ENCODE results near the gene SPCS2.

SPCS2 gene

GRCh38 chr11:74932797-74933196 lies 16.3 kb upstream of the SPCS2 start:
- ChIA-PET CTCF (no interaction called here), POLR2A (interaction anchor here (0.8 kb wide), 1 partner anchor 16 kb away, joined by 4 read pairs; the partner anchor contains the start of genes SPCS2 and XRRA1)
- no peak for DNase-seq (ENCODE audit: extremely low spot score)
- TF ChIP-seq FOXA1 (IDR thresholded peaks at IDR 0.05) (no peak), PKNOX1 (IDR thresholded peaks at IDR 0.05) (no peak), SP1 (IDR thresholded peaks at IDR 0.05) (no peak), FOXK2 (IDR thresholded peaks at IDR 0.05) (no peak), SUZ12 (IDR thresholded peaks at IDR 0.05) (no peak), HDGF (IDR thresholded peaks at IDR 0.05; ENCODE audit: borderline replicate concordance) (no peak), BHLHE40 (IDR thresholded peaks at IDR 0.05; ENCODE audit: borderline replicate concordance) (no peak), FOXM1 (IDR thresholded peaks at IDR 0.05; ENCODE audit: borderline replicate concordance) (no peak), ZNF384 (IDR thresholded peaks at IDR 0.05) (no peak), CTBP1 (IDR thresholded peaks at IDR 0.05; ENCODE audit: borderline replicate concordance) (no peak), ARNT (IDR thresholded peaks at IDR 0.05) (no peak), L3MBTL2 (conservative IDR thresholded peaks at IDR 0.05) (no peak), TARDBP (IDR thresholded peaks at IDR 0.05) (no peak)

GRCh38 chr11:74933765-74934164 lies 15.3 kb upstream of the SPCS2 start:
- TF ChIP-seq CTBP1 (IDR thresholded peaks at IDR 0.05; ENCODE audit: borderline replicate concordance) (no peak), L3MBTL2 (conservative IDR thresholded peaks at IDR 0.05) (no peak), FOXK2 (IDR thresholded peaks at IDR 0.05) (no peak), PKNOX1 (IDR thresholded peaks at IDR 0.05) (no peak), ELF4 (IDR thresholded peaks at IDR 0.05) (no peak), BHLHE40 (IDR thresholded peaks at IDR 0.05; ENCODE audit: borderline replicate concordance) (no peak), LEF1 (IDR thresholded peaks at IDR 0.05; ENCODE audit: borderline replicate concordance) (no peak), ARNT (IDR thresholded peaks at IDR 0.05) (no peak), ZNF384 (IDR thresholded peaks at IDR 0.05) (no peak), SUZ12 (IDR thresholded peaks at IDR 0.05) (no peak), FOXM1 (IDR thresholded peaks at IDR 0.05; ENCODE audit: borderline replicate concordance) (no peak), HDGF (IDR thresholded peaks at IDR 0.05; ENCODE audit: borderline replicate concordance) (no peak)
- CTCF ChIA-PET = no interaction called here
- DNase-seq (ENCODE audit: extremely low spot score) = no peak
- POLR2A ChIA-PET = interaction anchor here (0.9 kb wide), 1 partner anchor 55 kb away, joined by 3 read pairs; no protein-coding TSS in a partner anchor

GRCh38 chr11:74935285-74935684 lies 13.8 kb upstream of the SPCS2 start:
- CTCF ChIA-PET = no interaction called here
- POLR2A ChIA-PET = no interaction called here
- TF ChIP-seq FOXA1 (IDR thresholded peaks at IDR 0.05) (no peak), FOXK2 (IDR thresholded peaks at IDR 0.05) (no peak), SUZ12 (IDR thresholded peaks at IDR 0.05) (no peak), BHLHE40 (IDR thresholded peaks at IDR 0.05; ENCODE audit: borderline replicate concordance) (no peak), LEF1 (IDR thresholded peaks at IDR 0.05; ENCODE audit: borderline replicate concordance) (no peak), FOXM1 (IDR thresholded peaks at IDR 0.05; ENCODE audit: borderline replicate concordance) (no peak), ARNT (IDR thresholded peaks at IDR 0.05) (no peak), ELF4 (IDR thresholded peaks at IDR 0.05) (no peak), CTBP1 (IDR thresholded peaks at IDR 0.05; ENCODE audit: borderline replicate concordance) (no peak), TARDBP (IDR thresholded peaks at IDR 0.05) (no peak), ZNF384 (IDR thresholded peaks at IDR 0.05) (no peak), HDGF (IDR thresholded peaks at IDR 0.05; ENCODE audit: borderline replicate concordance) (no peak), L3MBTL2 (conservative IDR thresholded peaks at IDR 0.05) (no peak)
- no peak for DNase-seq (ENCODE audit: extremely low spot score)

GRCh38 chr11:74936087-74936486 lies 13.0 kb upstream of the SPCS2 start:
- POLR2A ChIA-PET = no interaction called here
- DNase-seq (ENCODE audit: extremely low spot score) = no peak
- CTCF ChIA-PET = no interaction called here
- TF ChIP-seq ELF4 (IDR thresholded peaks at IDR 0.05) (no peak), BHLHE40 (IDR thresholded peaks at IDR 0.05; ENCODE audit: borderline replicate concordance) (no peak), FOXA1 (IDR thresholded peaks at IDR 0.05) (no peak), TARDBP (IDR thresholded peaks at IDR 0.05) (no peak), SP1 (IDR thresholded peaks at IDR 0.05) (no peak), ZNF384 (IDR thresholded peaks at IDR 0.05) (no peak), ARNT (IDR thresholded peaks at IDR 0.05) (no peak), HDGF (IDR thresholded peaks at IDR 0.05; ENCODE audit: borderline replicate concordance) (no peak)

- ChIA-PET CTCF (no interaction called here), POLR2A (no interaction called here)
- TF ChIP-seq SP1 (IDR thresholded peaks at IDR 0.05) (no peak), CTBP1 (IDR thresholded peaks at IDR 0.05; ENCODE audit: borderline replicate concordance) (no peak), LEF1 (IDR thresholded peaks at IDR 0.05; ENCODE audit: borderline replicate concordance) (no peak), ARNT (IDR thresholded peaks at IDR 0.05) (no peak), ELF4 (IDR thresholded peaks at IDR 0.05) (no peak), NFRKB (IDR thresholded peaks at IDR 0.05) (no peak)
These were observed 12.1 kb upstream of the SPCS2 start for GRCh38 chr11:74936976-74937375.

GRCh38 chr11:74937696-74938475 lies 11.2 kb upstream of the SPCS2 start:
- ChIA-PET POLR2A (no interaction called here), CTCF (interaction anchor here (0.8 kb wide), 1 partner anchor 85 kb away, joined by 3 read pairs; no protein-coding TSS in a partner anchor)
- no peak for DNase-seq (ENCODE audit: extremely low spot score)
- no peak for TF ChIP-seq NFRKB (IDR thresholded peaks at IDR 0.05)
- no peak for TF ChIP-seq FOXA1 (IDR thresholded peaks at IDR 0.05)
- TF ChIP-seq HDGF (IDR thresholded peaks at IDR 0.05; ENCODE audit: borderline replicate concordance) = no peak
- TF ChIP-seq SUZ12 (IDR thresholded peaks at IDR 0.05) = no peak
- TF ChIP-seq TARDBP (IDR thresholded peaks at IDR 0.05) = no peak
- TF ChIP-seq PKNOX1 (IDR thresholded peaks at IDR 0.05) = no peak
- TF ChIP-seq FOXK2 (IDR thresholded peaks at IDR 0.05) = no peak
- no peak for TF ChIP-seq ZNF384 (IDR thresholded peaks at IDR 0.05)
- TF ChIP-seq L3MBTL2 (conservative IDR thresholded peaks at IDR 0.05) = no peak
- no peak for TF ChIP-seq LEF1 (IDR thresholded peaks at IDR 0.05; ENCODE audit: borderline replicate concordance)
- TF ChIP-seq SP1 (IDR thresholded peaks at IDR 0.05) = no peak
- TF ChIP-seq FOXM1 (IDR thresholded peaks at IDR 0.05; ENCODE audit: borderline replicate concordance) = no peak

More at GRCh38 chr11:74936976-74937375, 12.1 kb upstream of the SPCS2 start:
- no peak for DNase-seq (ENCODE audit: extremely low spot score)

Measured in HEK293T (cell line).